ENCODE measurements around the gene MAP3K10.
"Not testable (repeated sequence)": the region's sequence is repeated elsewhere in the genome, so short reads cannot be mapped to it uniquely, and the experiment has no call there.

Gene MAP3K10

DNA sequence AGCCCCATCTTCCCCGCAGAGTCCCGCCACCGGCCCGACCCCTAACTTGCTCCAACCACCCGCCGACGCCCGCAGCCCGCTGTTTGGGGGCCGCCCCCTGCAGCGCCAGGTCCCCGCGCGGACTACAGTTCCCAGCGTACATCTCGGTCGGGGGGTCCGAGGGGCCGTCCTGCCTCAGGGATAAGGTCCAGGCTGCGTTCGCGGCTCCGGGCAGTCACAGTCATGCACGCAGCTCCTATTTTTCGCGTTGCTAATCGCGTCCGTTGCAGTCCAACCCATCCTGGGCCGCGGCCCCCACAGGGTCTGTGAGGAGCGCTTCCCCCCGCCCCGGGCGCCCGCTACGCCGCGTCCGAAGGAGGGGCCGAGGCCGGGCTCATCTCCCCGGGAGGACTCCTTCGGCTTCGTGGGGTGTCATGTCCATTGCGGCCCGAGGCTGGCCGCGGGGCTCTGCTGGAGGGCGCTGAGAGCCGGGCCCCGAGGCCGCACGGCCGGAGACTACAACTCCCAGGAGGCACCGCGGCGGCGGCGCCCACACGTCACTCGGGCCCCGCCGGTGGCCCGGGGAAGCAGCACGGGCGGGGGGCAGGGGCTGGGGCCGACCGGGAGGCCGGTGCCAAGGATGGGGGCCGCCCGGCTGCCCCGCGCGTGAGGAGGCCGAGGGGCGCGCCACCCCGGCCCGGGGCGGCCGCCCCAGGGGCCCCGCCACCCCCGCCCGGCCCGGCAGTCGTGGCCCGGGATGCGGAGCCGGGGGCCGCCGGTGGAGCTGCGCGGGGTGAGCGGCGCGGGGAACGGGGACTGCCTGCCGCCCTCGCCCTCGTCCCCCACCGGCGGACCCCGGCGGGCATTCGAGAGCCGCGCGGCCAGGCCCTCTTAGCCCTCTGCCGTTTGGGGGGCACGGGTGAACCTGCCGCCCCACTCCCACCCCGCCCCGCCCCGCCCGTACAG lies at the start of gene MAP3K10:
Gene MAP3K10, plus strand, starts transcription at position 536 of the 945 bp plus-strand sequence. CDS start 606 bp downstream, outside the sequence.
- peak; percentile 61 for DNase-seq

GRCh38 chr19:40141551-40141950 lies 49.7 kb upstream of the MAP3K10 start:
- no peak for DNase-seq

DNA sequence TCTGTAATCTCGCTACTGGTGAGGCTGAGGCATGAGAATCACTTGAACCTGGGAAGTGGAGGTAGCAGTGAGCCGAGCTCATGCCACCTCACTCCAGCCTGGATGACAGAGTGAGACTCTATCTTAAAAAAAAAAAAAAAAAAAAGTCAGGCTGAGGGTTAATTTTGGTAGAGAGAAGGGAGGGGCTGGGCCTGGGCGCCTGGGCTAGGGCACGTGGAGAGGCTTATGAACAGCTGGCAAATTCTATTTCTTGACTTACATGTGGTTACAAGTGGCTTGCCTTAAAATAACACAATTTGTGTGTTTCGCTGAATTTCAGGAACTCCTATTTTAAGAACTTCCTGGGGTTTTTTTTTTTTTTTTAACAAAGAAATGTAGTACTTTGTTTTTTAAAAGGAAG lies 47.6 kb upstream of the MAP3K10 start:
- DNase-seq: peak; percentile 76

DNA sequence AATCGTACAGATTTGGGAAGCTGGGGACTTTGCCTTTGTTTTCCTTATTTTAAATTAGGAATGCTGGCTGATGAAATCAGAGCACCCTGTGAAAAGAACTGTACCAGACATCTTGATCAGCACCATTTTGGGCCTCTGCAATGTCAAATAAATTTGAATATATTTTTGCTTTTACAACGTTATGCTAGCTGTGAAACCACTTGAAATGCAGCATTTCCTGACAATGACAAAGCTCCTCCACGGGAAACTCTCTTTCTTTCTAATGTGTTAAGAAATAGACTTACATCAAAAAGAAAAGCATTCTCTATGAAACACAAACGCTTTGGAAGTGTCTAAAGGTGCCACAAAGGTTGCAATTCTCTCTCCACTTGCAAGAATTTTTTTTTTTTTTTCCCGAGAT lies 47.1 kb upstream of the MAP3K10 start:
- DNase-seq: no peak

GRCh38 chr19:40144947-40145748 lies 46.1 kb upstream of the MAP3K10 start:
- no peak for DNase-seq

DNA sequence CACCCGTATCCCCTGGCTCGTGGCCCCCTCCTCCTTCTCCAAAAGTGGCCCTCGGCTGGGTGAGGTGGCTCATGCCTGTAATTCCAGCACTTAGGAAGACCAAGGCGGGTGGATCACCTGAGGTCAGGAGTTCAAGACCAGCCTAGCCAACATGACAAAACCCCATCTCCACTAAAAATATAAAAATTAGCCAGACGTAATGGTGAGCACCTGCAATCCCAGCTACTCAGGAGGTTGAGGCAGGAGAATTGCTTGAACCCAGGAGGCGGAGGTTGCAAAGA lies 45.5 kb upstream of the MAP3K10 start:
- not testable (repeated sequence) for DNase-seq

DNA sequence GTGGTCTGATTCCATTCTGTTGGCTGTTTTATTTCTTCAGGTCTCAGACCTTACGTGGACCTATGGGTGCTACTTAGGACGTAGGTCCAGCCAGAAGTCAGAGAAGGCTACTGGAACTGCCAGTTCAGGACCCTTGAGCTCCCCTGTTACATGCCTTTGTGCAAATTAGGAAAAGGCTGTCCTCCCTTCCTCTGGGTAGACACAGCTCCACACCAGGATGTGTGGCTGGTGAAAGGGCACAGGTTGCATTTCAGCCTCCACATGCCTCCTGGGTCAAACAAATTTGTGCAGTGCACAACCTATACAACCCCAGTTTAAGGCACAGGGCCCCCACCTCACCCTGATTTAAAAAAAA lies 43.9 kb upstream of the MAP3K10 start:
- no peak for DNase-seq

DNA sequence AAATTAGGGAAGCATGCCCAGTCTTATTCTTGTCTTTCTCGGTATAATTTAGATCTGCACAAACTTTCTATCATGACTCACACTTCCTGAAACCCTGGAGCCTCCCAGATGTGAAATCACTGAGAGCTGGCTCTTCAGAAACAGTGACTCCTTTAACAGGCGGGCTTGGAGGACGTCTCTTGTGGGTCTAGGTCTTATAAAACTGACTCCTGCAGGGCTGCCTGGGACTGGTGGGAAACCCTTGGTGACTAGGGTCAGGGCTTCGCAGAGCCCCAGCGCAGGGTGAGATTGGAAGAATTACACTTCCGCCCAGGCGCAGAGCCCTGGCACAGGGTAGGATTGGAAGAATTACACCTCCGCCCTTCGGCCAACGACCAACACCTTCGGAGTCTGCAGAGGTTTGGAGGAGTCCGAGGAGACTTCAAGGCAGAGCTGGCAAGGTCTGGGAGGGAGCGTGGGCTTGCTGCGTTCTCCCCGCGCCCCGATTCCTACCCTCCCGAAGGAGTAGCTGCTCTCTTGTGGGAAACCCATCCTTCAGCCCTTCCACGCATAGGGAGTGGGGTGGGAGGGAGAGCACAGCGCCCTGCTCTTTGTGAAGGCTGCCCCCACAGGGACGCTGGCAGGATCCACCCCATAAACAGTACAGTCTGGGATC lies 43.4 kb upstream of the MAP3K10 start:
- no peak for DNase-seq

DNA sequence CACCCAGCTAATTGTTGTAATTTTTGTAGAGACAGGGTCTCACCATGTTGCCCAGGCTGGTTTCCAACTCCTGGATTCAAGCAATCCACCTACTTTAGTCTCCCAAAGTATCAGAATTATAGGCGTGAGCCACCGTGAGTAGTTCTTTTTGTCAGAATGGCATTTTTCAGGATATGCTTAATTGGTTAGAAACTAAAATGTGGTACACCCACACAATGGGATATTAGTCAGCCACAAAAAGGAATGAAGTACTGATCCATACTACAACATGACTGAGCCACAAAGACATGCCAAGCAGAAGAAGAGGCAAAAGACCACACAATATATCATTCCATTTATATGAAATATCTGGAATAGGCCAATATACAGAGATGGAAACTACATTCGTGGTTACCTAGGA lies 41.7 kb upstream of the MAP3K10 start:
- DNase-seq: no peak

DNA sequence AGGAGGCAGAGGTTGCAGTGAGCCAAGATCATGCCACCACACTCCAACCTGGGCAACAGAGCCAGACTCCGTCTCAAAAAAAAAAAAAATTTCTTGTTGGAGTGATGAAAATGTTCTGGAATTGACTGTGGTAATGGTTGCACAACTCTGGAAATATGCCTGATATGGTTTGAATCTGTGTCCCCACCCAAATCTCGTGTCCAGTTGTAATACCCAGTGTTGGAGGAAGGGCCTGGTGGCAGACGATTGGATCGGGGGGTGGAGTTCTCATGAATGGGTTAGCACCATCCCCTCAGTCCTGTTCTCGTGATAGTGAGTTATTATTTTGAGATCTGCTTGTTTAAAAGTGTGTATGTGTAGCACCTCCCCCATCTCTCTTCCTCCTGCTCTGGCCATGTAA lies 41.1 kb upstream of the MAP3K10 start:
- no peak for DNase-seq

DNA sequence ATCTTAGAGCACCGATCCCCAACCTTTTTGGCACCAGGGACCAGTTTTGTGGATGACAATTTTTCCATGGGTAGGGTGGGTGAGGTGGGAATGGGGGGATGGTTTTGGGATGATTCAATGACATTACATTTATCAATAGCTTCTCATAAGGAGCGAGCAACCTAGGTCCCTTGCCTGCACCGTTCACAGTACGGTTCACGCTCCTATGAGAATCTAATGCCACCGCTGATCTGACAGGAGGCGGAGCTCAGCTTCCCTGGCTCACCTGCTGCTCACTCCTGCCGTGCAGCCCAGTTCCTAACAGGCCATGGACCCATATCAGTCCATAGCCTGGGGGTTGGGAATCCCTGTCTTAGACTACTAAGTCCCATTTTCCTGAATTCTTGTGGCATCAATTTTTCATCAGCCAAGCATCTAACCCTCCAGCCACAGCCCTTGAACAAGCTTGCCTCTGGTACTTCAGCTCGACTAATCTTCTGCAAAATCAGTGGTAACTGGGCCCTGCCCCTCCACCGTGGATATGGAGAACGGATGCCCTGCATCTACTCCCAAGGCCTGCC lies 37.0 kb upstream of the MAP3K10 start:
- no peak for DNase-seq

DNA sequence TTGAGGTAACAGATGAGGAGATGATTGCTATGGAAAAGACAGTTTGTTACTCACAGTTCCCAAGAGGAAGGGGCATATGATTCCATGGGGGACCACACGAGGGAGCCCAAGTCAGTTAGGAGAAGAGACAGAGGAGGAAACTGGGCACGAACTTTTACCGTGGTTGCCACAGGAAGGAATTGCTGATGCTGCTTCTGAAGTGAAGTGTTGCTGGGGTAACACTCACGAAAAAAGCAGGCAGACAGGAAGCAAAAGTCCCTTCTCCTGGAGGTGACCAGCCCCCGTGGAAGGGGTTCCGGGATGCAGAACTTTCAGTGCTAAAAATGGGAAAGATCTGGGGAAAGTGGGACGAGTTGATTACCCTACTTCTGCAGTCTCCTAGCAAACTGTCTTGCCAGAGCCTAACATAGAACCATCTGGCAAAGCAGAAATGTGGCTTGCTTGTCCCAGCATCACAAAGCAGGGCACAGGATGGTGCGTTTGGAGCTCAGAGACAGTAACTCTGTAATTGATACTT lies 35.4 kb upstream of the MAP3K10 start:
- DNase-seq: peak; percentile 40

DNA sequence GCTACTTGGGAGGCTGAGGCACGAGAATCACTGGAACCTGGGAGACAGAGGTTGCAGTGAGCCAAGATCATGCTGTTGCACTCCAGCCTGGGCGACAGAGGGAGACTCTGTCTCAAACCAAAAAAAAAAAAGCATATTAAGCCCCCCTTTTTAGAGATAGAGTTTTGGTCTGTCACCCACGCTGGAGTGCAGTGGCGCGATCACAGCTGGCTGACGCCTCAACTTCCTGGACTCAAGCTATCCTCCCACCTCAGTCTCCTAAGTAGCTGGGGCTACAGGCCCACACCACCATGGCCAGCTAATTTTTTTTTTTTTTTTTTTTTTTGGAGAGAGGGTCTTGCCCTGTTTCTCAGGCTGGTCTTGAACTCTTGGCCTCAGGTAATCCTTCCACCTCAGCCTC lies 34.2 kb upstream of the MAP3K10 start:
- no peak for DNase-seq

DNA sequence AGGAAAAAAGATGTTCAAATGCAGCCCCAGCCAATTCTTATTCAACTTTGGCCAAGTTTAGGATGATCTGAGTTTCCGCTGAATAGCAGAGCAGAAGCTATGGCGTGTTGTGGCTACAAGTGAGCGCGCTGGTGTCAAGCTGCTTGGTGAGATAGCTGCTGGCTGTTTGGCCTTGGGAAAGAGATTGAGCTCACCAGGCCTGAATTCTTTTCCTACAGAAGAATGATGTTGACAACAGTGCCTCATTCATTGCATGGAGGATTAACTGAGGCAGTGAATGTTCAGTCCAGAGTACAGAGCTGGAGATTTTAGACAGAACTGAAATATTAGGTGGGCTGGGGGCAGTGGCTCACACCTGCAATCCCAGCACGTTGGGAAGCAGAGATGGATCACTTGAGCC lies 31.5 kb upstream of the MAP3K10 start:
- DNase-seq: no peak

- DNase-seq: no peak
Measured at GRCh38 chr19:40162104-40162503, 29.1 kb upstream of the MAP3K10 start.

- no peak for DNase-seq
Measured at GRCh38 chr19:40163541-40164129, 27.6 kb upstream of the MAP3K10 start.

- DNase-seq: no peak
Measured at GRCh38 chr19:40165362-40165937, 25.8 kb upstream of the MAP3K10 start.

DNA sequence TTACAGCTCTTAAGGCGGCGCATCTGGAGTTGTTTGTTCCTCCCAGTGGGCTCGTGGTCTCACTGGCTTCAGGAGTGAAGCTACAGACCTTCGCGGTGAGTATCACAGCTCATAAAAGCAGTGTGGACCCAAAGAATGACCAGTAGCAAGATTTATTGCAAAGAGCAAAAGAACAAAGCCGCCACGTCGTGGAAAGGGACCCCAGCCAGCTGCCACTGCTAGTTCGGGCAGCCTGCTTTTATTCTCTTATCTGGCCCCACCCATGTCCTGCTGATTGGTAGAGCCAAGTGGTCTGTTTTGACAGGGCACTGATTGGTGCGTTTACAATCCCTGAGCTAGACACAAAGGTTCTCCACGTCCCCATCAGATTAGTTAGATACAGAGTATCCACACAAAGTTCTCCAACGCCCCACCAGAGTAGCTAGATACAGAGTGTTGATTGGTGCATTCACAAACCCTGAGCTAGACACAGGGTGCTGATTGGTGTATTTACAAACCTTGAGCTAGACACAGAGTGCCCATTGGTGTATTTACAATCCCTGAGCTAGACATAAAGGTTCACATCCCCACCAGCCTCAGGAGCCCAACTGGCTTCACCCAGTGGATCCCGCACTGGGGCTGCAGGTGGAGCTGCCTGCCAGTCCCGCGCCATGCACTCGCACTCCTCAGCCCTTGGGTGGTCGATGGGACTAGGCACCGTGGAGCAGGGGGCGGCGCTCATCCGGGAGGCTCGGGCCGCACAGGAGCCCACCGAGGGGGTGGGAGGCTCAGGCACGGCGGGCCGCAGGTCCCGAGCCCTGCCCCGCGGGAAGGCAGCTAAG lies 21.5 kb upstream of the MAP3K10 start:
- DNase-seq: not testable (repeated sequence)

GRCh38 chr19:40170303-40170989 lies 20.8 kb upstream of the MAP3K10 start:
- DNase-seq: not testable (repeated sequence)

DNA sequence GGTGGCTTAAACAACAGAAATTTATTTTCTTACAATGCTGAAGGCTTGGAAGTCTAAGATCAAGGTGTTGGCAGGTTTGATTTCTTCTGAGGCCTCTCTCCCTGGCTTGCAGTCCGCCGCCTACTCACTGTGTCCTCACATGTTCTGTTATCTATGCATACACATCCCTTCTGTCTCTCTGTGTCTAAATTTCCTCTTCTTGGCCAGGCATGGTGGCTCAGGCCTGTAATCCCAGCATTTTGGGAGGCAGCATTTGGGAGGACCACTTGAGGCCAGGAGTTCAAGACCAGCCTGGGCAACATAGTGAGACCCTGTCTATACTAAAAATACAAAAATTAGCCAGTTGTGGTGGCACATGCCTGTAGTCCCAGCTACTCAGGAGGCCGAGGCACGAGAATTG lies 19.9 kb upstream of the MAP3K10 start:
- not testable (repeated sequence) for DNase-seq

DNA sequence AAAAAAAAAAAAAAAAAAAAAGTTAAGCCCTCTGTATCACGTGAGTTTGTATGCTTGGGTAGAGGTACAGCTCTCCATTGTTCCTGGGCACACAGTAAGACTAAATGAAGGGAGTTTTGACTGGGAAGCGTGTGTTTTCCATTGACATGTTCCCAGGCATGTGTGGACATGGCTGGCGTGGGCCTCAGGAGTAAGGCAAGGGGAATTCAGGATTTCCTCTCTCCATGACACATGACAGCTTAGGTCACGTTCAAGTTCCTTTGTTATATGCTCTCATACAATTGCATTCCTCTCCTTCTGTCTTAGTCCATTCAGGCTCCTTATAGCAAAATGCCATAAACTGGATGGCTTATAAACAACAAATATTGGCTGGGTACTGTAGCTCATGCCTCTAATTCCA lies 17.1 kb upstream of the MAP3K10 start:
- DNase-seq: no peak
